NCI-H2107 treated with DMSO at 0.1 percent for 48 hours (cell line): Measurements from ENCODE around the gene MYH7.
A peak's percentile ranks its signal among the peaks of the same experiment; 100 is the strongest.

Source experiments
- DNase-seq: peaks from one replicate; lab custom pipeline; 2025; ENCODE audit not compliant: unreplicated experiment; lab: John Stamatoyannopoulos, UW

Gene MYH7

DNA sequence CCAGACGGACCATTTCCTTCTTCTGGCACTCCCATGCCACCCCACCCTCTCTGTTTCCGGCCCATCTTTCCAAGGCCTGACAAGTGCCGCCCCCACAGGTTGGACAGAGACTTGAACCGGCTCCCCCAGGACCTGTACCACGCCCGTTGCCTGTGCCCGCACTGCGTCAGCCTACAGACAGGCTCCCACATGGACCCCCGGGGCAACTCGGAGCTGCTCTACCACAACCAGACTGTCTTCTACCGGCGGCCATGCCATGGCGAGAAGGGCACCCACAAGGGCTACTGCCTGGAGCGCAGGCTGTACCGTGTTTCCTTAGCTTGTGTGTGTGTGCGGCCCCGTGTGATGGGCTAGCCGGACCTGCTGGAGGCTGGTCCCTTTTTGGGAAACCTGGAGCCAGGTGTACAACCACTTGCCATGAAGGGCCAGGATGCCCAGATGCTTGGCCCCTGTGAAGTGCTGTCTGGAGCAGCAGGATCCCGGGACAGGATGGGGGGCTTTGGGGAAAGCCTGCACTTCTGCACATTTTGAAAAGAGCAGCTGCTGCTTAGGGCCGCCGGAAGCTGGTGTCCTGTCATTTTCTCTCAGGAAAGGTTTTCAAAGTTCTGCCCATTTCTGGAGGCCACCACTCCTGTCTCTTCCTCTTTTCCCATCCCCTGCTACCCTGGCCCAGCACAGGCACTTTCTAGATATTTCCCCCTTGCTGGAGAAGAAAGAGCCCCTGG, 59.8 kb downstream of the MYH7 start:
- DNase-seq = no peak

DNA sequence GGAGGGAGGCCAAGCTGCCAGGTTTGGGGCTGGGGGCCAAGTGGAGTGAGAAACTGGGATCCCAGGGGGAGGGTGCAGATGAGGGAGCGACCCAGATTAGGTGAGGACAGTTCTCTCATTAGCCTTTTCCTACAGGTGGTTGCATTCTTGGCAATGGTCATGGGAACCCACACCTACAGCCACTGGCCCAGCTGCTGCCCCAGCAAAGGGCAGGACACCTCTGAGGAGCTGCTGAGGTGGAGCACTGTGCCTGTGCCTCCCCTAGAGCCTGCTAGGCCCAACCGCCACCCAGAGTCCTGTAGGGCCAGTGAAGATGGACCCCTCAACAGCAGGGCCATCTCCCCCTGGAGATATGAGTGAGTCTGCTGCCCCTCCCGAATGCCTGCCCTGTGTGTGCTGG, 62.4 kb downstream of the MYH7 start:
- DNase-seq = no peak

DNA sequence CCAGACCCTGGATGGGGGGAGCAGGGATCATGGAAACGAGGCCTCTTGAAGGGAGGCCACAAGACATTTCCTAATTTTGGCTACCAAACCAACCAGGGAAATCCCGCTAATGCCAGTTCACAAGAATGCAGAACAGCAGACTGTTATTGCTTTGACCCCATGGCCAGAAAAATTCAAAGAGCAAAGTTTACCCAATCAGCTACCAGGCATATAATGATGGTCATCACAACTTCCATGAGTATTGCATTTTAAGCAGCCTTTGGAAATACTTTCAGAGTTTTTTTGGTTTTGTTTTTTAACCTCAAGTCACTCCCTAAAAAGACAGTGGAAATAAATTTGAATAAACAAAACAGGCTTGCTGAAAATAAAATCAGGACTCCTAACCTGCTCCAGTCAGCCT, 63.0 kb downstream of the MYH7 start, which contains the start of gene IL25:
IL25 (plus strand) TSS at position 301 of the 400 bp plus-strand sequence.
- DNase-seq = no peak

DNA sequence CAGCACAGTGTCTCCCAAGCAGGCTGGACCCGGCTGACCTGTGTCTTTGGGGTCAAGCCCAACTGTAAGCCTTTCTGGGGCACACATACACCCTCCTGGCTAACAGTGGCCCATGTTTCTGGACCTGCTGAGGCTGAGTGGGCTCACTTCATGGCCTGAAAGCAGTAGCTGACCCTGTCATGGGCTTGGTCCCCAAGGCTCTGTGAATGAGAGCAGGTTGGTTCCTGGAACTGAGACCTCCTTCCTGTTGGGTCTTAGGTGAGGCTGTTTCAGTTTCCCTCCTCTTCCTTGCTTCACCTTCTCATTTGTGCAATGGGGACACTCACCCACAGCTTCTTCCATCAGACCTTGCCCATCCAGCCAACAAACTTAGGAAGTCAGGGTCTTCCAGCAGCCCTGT, 63.6 kb downstream of the MYH7 start:
- no peak for DNase-seq

DNA sequence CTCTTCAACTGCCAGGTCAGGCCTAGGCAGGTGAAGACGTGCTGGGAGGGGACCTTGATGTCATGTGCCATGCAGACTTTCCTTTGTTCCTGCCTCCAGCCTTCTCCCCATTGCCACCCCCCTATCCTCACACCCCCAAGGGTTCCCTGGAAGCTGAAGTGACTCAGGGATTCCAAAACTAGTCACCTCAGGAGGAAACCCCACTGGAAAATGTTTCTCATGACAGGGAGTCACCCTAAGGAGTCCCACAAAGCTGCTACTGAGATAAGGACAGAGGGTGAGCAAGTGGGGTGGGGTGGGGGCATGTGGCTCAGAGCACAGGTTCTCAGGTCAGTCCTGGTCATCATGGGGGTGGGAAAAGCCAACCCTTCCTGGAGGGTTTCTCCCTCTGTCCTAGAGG, 65.2 kb downstream of the MYH7 start:
- DNase-seq = no peak

DNA sequence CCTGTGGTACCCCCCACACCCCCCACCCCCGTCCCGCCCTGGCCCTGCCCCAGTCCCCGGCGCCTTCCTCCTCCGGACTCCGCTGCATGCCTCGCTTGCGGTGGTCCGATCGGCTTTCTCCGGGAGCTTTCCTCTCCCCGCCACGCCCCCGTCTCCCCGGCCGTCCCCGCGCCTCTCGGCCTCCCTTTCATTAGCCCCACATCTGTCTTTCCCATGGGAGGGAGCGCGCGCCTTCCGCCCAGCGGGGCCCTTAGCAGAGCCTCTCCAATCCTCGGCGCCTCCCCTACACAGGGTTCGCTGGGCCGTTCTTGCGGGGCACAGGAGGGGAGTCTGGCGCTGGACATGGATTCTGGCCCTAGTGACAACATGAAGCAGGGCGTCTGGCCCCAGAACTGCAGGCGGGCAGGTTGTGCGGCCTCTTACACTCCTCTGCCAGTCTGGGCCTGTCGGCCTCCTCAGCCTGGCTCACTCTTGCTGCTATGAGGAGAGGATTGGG, 69.0 kb downstream of the MYH7 start:
- peak; percentile 65 for DNase-seq

DNA sequence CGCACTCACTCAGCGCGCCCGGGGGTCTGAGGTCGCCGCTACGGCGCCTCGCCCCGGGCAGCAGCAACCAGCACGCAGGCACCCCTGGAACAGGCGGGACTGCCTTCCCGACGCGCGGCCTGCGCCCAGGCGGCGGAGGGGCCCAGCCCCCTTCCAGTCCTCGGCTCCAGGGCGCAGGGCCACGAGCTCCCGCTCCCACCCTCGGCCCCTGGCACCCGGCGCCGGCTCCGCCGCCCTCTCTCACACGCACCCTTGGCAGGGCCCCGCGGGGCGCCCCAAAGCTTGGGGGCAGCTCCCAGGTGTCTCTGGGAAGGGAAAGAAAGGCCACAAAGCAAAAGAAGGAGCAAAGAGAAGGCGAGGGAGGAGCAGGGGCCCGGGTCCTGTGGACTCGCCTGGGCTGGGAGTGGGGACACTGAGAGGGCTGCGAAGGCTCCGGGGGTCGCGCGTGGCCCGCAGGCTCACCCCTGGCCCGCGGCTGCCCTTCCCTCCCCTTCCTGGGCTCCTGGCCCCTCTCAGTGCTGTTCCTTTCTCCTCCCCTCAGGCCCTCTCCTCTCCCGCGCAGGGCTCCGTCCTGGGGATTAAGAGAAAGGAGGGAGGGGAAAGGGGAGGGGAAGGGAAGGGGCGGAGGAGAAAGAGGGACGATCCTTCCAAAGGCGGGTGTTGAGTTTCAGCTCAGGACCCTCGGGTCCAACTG, 69.6 kb downstream of the MYH7 start:
- DNase-seq = peak; percentile 65

DNA sequence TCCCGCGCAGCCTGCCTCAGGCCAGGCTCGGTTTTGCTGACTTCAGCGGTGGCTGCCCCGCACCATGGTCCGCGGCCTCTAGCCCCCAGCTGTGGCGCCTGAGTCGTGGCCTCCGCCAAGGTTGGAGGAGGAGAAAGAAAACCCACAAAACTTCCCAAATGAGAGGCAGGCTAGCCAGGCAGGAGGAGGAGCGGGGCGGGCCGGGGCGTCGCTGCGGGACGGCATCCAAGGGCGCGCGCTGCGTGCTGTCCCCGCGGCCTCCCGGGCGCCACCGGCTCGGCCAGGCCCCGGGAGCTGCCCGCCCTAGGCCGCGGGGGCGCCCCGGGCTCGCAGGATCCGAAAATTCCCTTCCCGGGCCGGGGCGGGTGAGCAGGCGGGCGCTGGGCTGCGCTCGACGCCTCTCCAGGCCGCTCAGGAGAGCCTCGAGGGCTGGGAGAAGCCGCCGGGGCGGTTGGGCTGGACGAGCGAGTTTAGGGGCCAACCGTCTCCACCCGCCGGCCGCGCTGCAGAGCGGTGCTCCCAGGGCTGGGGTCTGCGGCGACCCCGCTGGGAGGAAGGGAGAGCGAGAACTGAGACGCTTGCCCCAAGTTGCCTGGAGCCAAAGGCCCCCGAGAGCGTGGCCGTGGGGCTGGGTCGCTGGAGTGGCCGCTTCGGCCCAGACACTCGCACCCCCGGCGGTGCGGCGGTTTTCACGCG, 70.3 kb downstream of the MYH7 start, which contains the start of gene EFS:
EFS (minus strand) TSS at position 137 of the 696 bp plus-strand sequence. CDS start 147 bp downstream, outside the sequence.
- no peak for DNase-seq

DNA sequence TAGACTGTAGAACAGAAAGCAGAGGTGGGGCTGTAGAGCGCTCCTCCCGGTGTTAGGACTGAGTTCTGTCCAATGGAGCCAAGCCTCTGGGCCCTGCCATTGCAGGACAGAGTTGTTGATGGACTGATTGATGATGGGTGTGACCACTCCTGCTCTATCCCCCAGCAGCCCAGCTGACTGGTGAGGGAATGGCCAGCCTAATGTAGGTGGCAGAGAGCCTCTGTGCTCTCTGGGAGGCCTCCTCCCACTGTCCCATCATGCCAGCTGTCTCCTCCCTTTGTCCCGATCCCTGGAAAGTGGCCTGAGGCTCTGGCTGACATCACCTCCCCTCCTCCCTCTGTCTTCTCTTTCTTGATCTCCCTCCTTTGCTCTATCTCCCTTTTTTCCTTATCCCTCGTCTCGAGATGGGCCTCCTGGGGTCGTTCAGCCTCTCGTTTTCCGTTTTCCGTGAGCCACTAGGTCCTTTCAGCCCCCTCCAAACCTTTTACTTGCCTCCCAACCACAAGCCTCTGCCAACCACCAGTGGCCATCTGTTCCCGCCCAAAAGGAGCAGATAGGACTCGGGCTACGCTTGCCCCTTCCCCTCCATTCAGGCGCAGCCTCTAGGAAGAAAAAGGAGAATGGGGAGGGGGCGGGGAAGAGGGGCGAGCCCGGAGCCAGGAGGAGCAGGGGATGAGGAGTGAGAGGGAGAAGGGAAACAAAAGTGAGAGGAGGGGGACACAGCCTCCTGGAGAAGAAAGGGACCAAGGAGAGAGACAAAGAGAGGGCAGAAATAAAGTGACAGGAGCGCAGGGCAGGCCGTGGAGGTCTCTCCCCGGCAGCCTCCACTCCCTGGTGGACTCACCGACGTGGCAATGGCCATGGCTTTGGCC, 71.1 kb downstream of the MYH7 start:
- DNase-seq = peak; percentile 14
